ENCODE results near the gene SULT1E1.

Gene SULT1E1

GRCh38 chr4:69811166-69811565, 48.8 kb downstream of the SULT1E1 start:
- DNase-seq (ENCODE audit: insufficient read length, low spot score) (no peak), FAIRE-seq (no peak)

GRCh38 chr4:69800599-69800998, 59.3 kb downstream of the SULT1E1 start:
- DNase-seq (ENCODE audit: insufficient read length, low spot score) (peak; percentile 0), FAIRE-seq (no peak)

GRCh38 chr4:69799337-69799736, 60.6 kb downstream of the SULT1E1 start:
- FAIRE-seq (no peak), DNase-seq (ENCODE audit: insufficient read length, low spot score) (no peak)

- DNase-seq (ENCODE audit: insufficient read length, low spot score) = no peak
- no peak for FAIRE-seq
These were observed 66.2 kb downstream of the SULT1E1 start for GRCh38 chr4:69793732-69794131.

Data from HTR-8/SVneo (cell line).